ENCODE data around the gene NOM1.

NOM1 gene

GRCh38 chr7:156979007-156979606 is 29.6 kb downstream of the NOM1 start:
- 93 to 100% methylated on average over 1 of the region's 1 CpG for WGBS, 2 experiments
- H3K36me3 ChIP-seq (ENCODE audit: control insufficient read depth, insufficient read depth, low read length), result no peaks in the 10 kb centered on the region

GRCh38 chr7:156979711-156980110 is 30.2 kb downstream of the NOM1 start:
- 89 to 91% methylated on average over 4 of the region's 4 CpGs for WGBS, 2 experiments
- H3K4me3 ChIP-seq (ENCODE audit: insufficient read depth, low read depth, low read length), result no peak overlapping the region

More at GRCh38 chr7:156979007-156979606, 29.6 kb downstream of the NOM1 start:
- Histone ChIP-seq H3K27ac (ENCODE audit: insufficient read depth, low read depth, low read length, poor library complexity, severe bottlenecking) (no peak overlapping the region), H3K4me1 (ENCODE audit: control insufficient read depth, insufficient read depth, low read length) (no peaks in the 10 kb centered on the region), H3K27me3 (ENCODE audit: control insufficient read depth, insufficient read depth, low read length, poor library complexity, severe bottlenecking) (no peaks in the 10 kb centered on the region), H3K9me3 (ENCODE audit: control insufficient read depth, low read length) (no peaks in the 10 kb centered on the region), H3K4me3 (ENCODE audit: insufficient read depth, low read depth, low read length) (no peak overlapping the region)

GRCh38 chr7:156984174-156984891 is 34.8 kb downstream of the NOM1 start:
- H3K27me3 ChIP-seq (ENCODE audit: control insufficient read depth, insufficient read depth, low read length, poor library complexity, severe bottlenecking), result no peaks in the 10 kb centered on the region
- H3K9me3 ChIP-seq (ENCODE audit: control insufficient read depth, low read length), result no peaks in the 10 kb centered on the region
- no peak overlapping the region for H3K4me3 ChIP-seq (ENCODE audit: insufficient read depth, low read depth, low read length)

More at GRCh38 chr7:156979711-156980110, 30.2 kb downstream of the NOM1 start:
- Histone ChIP-seq H3K27me3 (ENCODE audit: control insufficient read depth, insufficient read depth, low read length, poor library complexity, severe bottlenecking) (no peaks in the 10 kb centered on the region), H3K27ac (ENCODE audit: insufficient read depth, low read depth, low read length, poor library complexity, severe bottlenecking) (no peak overlapping the region), H3K4me1 (ENCODE audit: control insufficient read depth, insufficient read depth, low read length) (no peaks in the 10 kb centered on the region), H3K9me3 (ENCODE audit: control insufficient read depth, low read length) (no peaks in the 10 kb centered on the region), H3K36me3 (ENCODE audit: control insufficient read depth, insufficient read depth, low read length) (no peaks in the 10 kb centered on the region)

GRCh38 chr7:156985101-156985992 is 35.8 kb downstream of the NOM1 start:
- Histone ChIP-seq H3K4me3 (ENCODE audit: insufficient read depth, low read depth, low read length) (no peak overlapping the region), H3K27ac (ENCODE audit: insufficient read depth, low read depth, low read length, poor library complexity, severe bottlenecking) (no peak overlapping the region), H3K9me3 (ENCODE audit: control insufficient read depth, low read length) (no peaks in the 10 kb centered on the region), H3K4me1 (ENCODE audit: control insufficient read depth, insufficient read depth, low read length) (no peaks in the 10 kb centered on the region), H3K27me3 (ENCODE audit: control insufficient read depth, insufficient read depth, low read length, poor library complexity, severe bottlenecking) (no peaks in the 10 kb centered on the region), H3K36me3 (ENCODE audit: control insufficient read depth, insufficient read depth, low read length) (no peaks in the 10 kb centered on the region)
- 90 to 91% methylated on average over 29 of the region's 29 CpGs for WGBS, 2 experiments

More at GRCh38 chr7:156984174-156984891, 34.8 kb downstream of the NOM1 start:
- H3K4me1 ChIP-seq (ENCODE audit: control insufficient read depth, insufficient read depth, low read length), result no peaks in the 10 kb centered on the region
- WGBS, 2 experiments, result 91 to 94% methylated on average over 11 to 13 of the region's 14 CpGs
- H3K27ac ChIP-seq (ENCODE audit: insufficient read depth, low read depth, low read length, poor library complexity, severe bottlenecking), result no peak overlapping the region
- H3K36me3 ChIP-seq (ENCODE audit: control insufficient read depth, insufficient read depth, low read length), result no peaks in the 10 kb centered on the region

GRCh38 chr7:156986378-156986777 is 36.9 kb downstream of the NOM1 start:
- Histone ChIP-seq H3K27me3 (ENCODE audit: control insufficient read depth, insufficient read depth, low read length, poor library complexity, severe bottlenecking) (no peaks in the 10 kb centered on the region), H3K27ac (ENCODE audit: insufficient read depth, low read depth, low read length, poor library complexity, severe bottlenecking) (no peak overlapping the region), H3K4me1 (ENCODE audit: control insufficient read depth, insufficient read depth, low read length) (no peaks in the 10 kb centered on the region), H3K9me3 (ENCODE audit: control insufficient read depth, low read length) (no peaks in the 10 kb centered on the region), H3K36me3 (ENCODE audit: control insufficient read depth, insufficient read depth, low read length) (no peaks in the 10 kb centered on the region), H3K4me3 (ENCODE audit: insufficient read depth, low read depth, low read length) (no peak overlapping the region)
- WGBS, 2 experiments, result 94 to 95% methylated on average over 8 of the region's 8 CpGs

- no peaks in the 10 kb centered on the region for H3K9me3 ChIP-seq (ENCODE audit: control insufficient read depth, low read length)
- H3K4me1 ChIP-seq (ENCODE audit: control insufficient read depth, insufficient read depth, low read length), result no peaks in the 10 kb centered on the region
- H3K27ac ChIP-seq (ENCODE audit: insufficient read depth, low read depth, low read length, poor library complexity, severe bottlenecking), result no peak overlapping the region
- no peak overlapping the region for H3K4me3 ChIP-seq (ENCODE audit: insufficient read depth, low read depth, low read length)
- no peaks in the 10 kb centered on the region for H3K36me3 ChIP-seq (ENCODE audit: control insufficient read depth, insufficient read depth, low read length)
- 87% methylated on average over 27 of the region's 27 CpGs for WGBS, 2 experiments
- H3K27me3 ChIP-seq (ENCODE audit: control insufficient read depth, insufficient read depth, low read length, poor library complexity, severe bottlenecking), result peaks cover 7% of the 10 kb centered on the region
Observed at GRCh38 chr7:156988343-156989185, 39.1 kb downstream of the NOM1 start.

GRCh38 chr7:156989766-156990535 is 40.4 kb downstream of the NOM1 start:
- Histone ChIP-seq H3K9me3 (ENCODE audit: control insufficient read depth, low read length) (no peaks in the 10 kb centered on the region), H3K27ac (ENCODE audit: insufficient read depth, low read depth, low read length, poor library complexity, severe bottlenecking) (no peak overlapping the region), H3K4me1 (ENCODE audit: control insufficient read depth, insufficient read depth, low read length) (no peaks in the 10 kb centered on the region), H3K4me3 (ENCODE audit: insufficient read depth, low read depth, low read length) (no peak overlapping the region), H3K36me3 (ENCODE audit: control insufficient read depth, insufficient read depth, low read length) (no peaks in the 10 kb centered on the region), H3K27me3 (ENCODE audit: control insufficient read depth, insufficient read depth, low read length, poor library complexity, severe bottlenecking) (peaks cover 10% of the 10 kb centered on the region)
- 91% methylated on average over 25 of the region's 25 CpGs for WGBS, 2 experiments

GRCh38 chr7:156993021-156993924 is 43.8 kb downstream of the NOM1 start:
- Histone ChIP-seq H3K27ac (ENCODE audit: insufficient read depth, low read depth, low read length, poor library complexity, severe bottlenecking) (no peak overlapping the region), H3K27me3 (ENCODE audit: control insufficient read depth, insufficient read depth, low read length, poor library complexity, severe bottlenecking) (peaks cover 38% of the 10 kb centered on the region), H3K9me3 (ENCODE audit: control insufficient read depth, low read length) (no peaks in the 10 kb centered on the region), H3K4me1 (ENCODE audit: control insufficient read depth, insufficient read depth, low read length) (no peaks in the 10 kb centered on the region), H3K4me3 (ENCODE audit: insufficient read depth, low read depth, low read length) (no peak overlapping the region), H3K36me3 (ENCODE audit: control insufficient read depth, insufficient read depth, low read length) (no peaks in the 10 kb centered on the region)
- WGBS, 2 experiments, result 76 to 79% methylated on average over 32 of the region's 32 CpGs

All from ectodermal cell (in vitro differentiated cells).